Hematopoietic multipotent progenitor cell treated with erythropoietin and hydrocortisone succinate and interleukin-3 and kit ligand, for 4 days (in vitro differentiated cells): Measurements from ENCODE around the gene WIPI1.
"Not testable (repeated sequence)": the region's sequence is repeated elsewhere in the genome, so short reads cannot be mapped to it uniquely, and the experiment has no call there.

Source experiments
- DNase-seq: peaks from one replicate; pipeline ENCODE4 v3.0.0-alpha.2; 2015

WIPI1 gene

DNA sequence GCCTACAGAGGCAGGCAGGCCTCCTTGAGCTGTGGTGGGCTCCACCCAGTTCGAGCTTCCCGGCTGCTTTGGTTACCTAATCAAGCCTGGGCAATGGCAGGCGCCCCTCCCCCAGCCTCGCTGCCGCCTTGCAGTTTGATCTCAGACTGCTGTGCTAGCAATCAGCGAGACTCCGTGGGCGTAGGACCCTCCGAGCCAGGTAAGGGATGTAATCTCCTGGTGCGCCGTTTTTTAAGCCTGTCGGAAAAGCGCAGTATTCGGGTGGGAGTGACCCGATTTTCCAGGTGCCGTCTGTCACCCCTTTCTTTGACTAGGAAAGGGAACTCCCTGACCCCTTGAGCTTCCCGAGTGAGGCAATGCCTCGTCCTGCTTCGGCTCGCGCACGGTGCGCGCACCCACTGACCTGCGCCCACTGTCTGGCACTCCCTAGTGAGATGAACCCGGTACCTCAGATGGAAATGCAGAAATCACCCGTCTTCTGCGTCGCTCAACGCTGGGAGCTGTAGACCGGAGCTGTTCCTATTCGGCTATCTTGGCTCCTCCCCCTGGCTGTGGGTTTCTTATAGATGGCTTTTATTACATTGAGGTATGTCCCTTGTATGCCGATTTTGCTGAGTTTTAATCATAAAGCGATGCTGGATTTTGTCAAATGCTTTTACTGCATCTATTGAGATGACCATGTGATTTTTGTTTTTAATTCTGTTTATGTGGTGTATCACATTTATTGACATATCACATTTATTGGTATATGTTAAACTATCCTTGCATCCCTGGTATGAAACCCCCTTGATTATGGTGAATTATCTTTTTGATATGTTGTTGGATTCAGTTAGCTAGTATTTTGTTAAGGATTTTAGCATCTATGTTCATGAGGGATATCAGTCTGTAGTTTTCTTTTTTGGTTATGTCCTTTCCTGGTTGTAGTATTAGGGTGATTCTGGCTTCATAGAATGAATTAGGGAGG lies 43.4 kb downstream of the WIPI1 start:
- peak; percentile 82 for DNase-seq

DNA sequence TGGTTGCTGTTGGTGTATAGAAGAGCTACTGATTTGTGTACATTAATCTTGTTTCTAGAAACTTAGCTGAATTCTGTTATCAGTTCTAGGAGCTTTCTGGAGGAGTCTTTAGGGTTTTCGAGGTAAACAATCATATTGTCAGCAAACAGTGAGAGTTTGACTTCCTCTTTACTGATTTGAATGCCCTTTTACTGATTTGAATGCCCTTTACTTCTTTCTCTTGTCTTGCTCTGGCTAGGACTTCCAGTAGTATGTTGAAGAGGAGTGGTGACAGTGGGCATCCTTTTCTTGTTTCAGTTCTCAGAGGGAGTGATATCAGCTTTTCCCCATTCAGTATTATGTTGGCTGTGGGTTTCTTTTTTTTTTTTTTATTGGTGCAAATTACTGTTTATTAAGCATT lies 49.6 kb downstream of the WIPI1 start:
- DNase-seq = not testable (repeated sequence)

DNA sequence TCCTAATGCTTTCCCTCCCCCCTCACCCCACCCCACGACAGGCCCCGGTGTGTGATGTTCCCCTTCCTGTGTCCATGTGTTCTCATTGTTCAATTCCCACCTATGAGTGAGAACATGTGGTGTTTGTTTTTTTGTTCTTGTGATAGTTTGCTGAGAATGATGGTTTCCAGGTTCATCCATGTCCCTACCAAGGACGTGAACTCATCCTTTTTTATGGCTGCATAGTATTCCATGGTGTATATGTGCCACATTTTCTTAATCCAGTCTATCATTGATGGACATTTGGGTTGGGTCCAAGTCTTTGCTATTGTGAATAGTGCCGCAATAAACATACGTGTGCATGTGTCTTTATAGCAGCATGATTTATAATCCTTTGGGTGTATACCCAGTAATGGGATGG lies 53.5 kb downstream of the WIPI1 start:
- not testable (repeated sequence) for DNase-seq

DNA sequence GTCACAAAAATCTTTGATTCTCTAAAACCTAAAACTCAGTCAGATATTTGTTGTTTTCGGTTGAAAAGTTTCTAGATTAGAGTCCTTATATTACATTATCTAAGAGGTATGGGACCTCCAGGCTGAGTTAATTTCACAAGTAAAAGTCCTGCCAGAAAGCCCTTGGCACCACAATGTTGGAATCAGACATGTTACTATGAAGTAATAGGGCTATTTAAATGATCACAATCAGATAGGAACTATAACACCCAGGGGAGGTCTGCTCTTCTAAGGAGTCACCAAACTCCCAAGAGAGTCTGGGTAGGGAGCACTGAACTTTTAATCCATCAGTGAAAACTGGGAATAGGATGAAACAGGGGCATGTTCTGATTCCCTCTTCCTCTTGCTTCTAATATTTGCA lies 54.2 kb downstream of the WIPI1 start:
- no peak for DNase-seq

DNA sequence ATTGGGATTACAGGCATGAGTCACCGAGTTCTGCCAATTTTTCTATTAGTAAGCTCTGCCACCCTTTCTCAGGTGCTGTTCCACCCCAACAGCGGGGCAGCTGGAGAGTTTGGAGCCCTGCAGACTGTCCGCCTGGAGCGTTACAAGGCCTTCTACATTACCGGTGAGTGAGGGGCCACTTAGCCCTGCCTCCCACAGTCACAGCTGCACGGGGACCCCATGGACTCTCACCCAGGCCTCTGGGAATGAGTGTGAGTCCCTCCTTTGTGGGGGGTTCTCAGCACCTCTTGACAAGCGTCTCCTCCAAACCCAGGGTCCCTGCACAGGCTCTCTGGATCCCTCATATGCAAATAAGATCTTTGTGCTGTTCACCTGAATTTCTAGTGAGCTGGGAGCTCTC lies 56.0 kb downstream of the WIPI1 start:
- DNase-seq = no peak

DNA sequence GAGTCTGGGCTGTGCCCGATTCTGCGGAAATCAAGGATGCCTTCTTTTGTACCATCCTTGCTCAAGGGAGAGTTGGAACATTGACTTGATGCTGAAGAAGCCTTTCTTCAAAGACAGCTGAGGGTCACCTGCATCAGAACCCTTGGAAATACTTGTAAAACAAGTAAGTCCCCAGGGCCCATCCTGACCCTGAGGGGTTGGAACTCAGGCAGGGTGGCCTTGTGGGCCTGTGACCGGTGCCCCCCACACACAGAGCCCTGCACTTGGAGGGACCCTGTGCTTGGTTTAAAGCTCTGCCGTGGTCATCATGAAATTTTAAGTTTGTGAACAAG lies 56.9 kb downstream of the WIPI1 start:
- DNase-seq = no peak

DNA sequence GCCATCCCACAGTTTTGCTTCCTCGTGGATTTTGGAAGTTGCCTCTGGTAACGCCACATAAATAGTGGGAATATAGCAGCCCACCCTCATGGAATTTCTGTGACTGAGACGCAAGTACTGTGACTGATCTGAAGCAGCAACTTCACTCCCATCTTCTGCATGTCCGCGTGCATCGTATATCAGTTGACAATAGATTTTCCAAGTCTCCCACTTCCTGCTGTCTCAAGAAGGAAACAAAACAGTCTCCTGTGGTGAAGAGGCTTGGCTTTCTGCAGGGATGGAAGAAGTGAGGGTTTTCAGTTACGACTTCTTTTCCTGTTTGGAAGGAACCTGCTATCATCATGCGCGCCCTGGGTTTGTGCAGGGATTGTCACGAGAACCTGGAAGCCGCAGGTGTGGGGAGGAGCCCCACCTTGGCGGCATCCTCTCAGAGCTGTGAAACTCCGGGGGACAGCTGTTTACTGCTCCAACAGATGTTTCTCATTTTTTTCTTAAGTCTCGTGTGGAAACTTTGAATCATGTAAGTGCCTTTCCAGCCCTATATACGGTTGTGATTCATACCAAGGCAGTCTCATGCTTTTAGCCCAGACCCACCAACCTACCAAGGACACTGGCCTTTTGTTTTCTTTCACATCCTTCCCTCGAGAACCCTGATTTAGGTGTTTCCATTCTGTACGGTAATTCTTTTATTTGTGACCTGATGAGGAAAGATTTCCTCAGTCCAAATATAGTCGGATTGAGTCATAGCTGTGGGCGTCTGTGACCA lies 57.5 kb downstream of the WIPI1 start:
- DNase-seq = no peak

DNA sequence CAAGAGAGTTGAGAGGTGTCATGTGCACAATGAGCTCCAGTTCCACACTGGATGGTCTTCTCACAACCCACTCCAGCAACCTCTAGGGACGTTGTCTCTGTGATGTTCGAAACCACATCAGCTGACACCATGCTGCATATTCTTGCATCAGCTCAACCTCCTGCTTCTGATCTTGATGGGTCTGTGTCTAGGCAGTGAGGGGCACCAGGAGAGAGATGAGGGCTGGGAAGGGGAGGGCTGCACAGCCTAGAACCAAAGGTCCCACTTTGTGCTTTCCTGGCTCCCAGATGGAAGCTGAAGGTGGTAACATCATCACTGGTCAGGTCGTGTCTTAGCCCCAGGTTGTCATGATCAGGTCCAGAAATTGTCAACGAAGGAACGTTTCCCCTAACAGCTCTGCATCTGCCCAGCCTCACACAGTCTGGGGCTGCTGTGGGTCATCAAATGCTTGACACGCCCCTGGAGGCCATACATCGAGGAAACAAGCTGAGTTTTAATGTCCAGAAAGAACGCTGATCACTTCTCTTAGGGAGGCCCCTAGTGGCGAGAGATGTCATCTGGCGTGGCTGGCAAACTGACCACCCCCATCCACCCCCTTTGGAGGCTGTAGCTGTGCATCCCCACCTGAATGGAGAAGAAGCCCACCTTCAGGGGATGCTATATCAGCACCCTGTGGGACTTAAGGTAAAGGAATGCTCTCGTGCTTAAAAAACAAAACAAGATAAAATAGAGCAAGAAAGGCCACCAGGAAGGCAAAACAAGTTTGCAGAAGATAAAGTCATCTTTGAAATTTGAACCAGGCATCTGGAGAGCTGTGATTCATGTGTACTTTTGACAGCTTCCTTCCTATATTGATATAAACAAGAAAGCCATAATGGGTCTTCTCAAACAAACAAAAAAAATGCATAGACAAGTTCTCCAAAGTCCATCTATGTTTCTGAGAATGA lies 58.3 kb downstream of the WIPI1 start:
- DNase-seq = peak; percentile 80

DNA sequence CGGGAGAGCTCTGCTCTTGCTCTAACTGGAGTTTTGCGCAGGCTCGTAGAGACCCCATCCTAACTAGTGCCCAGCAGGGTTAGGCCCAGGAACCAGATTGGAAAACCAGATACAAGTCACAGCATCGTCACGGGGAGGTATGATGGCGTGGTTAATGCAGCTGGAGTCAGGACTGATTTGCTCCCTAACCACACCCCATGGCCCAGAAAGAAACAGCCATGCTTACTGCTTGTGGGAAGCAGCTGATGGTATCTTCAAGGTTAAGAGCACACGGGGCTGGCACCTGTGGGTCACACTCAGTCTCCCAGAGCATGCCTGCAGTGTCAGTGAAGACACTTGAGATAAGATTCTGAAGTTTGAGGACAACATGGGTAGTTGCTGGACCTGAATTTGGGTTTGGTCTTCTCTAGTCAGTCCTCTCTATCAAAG lies 60.2 kb downstream of the WIPI1 start:
- no peak for DNase-seq

DNA sequence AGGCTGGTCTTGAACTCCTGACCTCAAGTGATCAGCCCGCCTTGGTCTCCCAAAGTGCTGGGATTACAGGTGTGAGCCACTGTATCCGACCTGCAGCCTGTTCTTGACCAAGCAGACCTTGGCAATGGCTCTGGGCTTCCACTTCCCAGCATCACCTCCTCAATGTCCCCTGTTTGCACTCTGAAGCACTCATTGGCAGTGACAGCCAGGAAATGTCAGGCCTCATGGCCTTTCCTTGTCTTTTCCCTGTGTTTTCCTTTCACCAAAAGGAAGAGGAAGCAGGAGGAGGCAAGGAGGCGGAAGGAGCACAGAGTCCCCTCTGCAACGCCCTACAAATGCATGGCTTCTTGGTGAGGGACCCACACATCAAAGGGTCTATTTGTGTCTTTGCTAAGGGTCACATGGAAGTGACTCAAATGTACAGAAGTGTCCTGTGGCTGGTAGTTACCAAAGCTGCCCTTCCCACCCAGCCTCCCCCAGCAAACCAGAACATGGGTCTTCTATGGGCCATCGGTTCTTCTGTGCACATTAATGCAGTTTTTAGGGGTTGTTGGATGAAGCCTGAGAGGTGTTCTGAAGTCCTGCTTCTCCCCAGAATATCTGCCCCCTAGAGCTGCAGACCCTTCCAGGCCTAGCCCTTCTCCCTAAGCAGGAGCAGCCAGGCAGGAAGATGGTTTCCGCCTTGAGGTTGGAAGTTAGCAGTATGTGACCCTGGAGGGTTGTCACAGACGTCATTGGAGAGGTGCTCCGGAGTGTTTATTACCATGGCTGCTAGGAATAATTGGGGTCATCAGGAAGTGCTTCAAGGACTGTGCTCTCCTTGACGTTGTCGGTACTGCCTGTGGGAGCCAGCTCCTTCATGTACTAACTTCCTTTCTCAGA lies 60.8 kb downstream of the WIPI1 start:
- no peak for DNase-seq

DNA sequence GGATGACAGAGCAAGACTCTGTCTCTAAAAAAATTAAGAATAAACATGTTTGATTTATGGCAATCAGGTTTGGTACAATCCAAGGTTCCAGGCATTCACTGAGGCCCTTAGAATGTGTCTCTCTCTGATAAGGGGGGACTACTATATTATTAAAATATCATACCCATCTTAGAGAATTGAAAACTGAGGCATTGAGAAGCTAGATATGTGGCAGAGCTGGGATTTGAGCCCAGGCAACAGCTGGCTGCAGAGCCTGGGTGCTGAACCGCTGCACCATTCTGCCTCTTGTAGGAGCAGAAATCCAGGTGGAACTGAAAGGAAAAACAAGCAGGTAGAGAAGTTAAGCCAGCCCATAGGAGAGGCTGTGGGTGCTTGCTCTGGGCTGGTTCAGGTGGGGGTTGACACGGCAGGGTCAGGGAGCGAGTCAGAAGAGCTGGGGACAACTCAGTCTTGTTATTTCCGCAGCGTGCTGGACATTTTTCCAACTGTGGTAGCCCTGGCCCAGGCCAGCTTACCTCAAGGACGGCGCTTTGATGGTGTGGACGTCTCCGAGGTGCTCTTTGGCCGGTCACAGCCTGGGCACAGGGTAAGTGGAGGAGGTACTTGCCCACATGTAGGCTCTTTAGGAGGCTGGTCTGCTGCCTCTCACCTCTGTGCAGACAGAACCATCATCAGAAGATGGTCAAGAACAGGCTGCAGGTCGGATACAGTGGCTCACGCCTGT lies 62.5 kb downstream of the WIPI1 start:
- no peak for DNase-seq

DNA sequence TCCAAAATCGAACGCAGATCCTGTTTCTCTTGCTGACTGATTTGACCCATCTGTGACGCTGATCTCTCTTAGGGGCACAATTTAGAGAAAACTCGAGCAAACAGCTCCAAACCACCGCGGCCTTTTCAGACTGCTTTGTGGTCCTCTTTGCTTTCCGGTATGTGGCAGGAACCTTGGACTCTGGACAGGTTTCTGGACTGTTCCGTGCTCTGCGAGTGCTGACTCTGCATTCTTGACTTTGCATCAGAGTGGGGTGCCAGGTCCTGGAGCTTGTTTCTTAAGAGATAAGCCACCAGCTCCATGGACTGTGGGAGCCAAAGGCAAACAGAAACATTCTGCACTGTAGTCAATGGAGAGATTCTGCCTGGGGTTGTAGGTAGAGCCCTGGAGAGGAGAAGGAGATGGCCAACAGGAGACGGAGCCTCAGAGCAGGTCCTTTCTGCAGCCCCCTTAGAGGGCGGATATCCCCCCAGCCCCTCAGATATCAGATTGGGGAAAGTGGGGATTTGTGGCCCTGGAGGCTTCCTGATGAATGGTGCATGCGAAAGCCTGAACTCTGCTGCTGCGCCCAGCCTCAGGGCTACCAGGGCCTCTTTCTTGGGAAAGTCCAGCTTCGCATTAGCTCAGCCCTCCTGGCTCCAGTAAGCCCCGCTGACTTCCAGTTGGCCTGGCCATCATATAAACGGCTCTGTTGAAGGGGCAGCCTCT lies 65.6 kb downstream of the WIPI1 start:
- no peak for DNase-seq

DNA sequence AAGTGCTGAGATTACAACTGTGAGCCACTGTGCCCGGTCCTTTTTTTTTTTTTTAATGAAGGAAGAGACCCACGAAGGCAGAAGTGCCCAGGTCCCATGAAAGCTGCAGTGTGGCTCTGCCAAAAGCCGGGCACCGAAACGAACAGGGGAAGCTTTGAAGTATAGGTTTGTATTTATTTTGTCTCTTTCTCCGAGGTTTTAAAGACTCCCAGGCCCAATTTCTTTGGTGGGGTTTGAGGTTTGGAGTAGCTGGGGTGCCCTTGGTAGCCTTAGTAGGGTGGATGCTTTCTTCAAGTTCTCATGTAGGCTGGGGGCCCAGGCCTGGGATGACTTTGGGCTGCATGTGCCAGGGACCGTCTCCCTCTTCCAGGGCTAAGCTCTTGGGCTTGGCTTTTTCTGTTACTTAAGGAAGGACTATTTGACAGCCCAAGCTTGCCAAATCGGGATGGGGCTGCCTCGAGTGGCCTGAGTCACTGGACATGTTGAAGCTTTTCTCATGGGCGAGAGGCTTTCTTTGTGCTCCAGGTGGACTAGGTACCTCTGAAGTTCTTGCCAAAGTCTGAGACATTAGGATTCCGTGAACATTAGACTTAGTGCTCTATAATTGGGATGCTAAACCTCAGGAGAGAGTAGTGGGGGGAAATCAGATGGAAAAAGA lies 66.3 kb downstream of the WIPI1 start:
- no peak for DNase-seq

DNA sequence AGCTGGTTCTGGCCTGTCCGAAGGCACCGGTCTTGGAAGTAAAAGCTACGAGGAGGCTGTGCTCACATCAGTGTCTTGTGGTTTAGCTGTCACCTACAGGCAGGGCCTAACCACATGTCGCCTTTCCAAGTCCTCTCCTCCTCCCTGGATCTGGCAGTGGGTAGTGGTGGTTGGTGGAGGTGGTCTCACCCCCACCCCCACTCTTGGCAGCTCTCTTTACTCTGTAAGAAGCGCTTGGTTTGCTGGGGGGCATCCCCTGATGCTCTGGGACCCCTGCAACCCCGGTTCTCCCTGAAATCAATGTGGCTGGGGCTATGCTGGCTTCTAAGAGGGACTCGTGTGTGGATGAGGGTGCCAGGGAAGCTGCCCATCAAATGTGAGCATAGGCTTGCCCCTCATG lies 68.3 kb downstream of the WIPI1 start:
- DNase-seq = no peak

DNA sequence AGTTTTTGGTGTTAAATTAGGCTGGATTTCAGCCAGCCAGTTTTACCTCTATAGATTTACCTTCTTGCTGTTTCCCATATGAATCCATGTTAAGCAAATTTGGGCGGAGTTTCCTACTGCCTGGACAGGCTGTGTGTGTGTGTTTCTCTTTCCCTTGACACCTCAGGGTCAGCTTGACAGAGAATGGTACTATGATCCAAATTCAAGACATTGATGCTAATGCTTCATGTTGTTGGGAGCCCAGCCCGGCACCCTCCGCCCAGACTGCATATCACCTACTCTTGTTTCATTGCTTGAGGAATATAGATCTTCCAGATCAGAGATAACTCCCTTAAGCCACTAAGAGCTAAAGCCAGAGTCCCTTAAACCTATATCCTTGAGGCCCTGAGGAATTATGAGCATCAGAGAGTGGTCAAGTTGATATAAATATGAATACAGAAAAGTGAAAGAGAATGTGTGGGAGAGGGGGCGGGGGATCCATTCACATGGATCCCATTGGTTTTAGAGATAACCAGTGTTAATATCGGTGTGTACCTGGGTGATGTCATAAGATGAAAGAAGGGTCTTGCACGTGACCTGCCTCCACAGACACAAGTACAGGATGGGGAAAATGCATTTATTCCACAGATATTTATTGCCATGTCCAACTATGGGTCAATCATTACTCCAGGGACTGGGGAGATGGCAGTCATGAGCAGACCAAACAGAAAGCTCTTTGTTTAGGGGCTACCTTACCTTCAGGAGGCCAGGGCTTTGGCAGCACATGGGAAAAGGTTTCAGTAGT lies 69.7 kb downstream of the WIPI1 start:
- DNase-seq = no peak

DNA sequence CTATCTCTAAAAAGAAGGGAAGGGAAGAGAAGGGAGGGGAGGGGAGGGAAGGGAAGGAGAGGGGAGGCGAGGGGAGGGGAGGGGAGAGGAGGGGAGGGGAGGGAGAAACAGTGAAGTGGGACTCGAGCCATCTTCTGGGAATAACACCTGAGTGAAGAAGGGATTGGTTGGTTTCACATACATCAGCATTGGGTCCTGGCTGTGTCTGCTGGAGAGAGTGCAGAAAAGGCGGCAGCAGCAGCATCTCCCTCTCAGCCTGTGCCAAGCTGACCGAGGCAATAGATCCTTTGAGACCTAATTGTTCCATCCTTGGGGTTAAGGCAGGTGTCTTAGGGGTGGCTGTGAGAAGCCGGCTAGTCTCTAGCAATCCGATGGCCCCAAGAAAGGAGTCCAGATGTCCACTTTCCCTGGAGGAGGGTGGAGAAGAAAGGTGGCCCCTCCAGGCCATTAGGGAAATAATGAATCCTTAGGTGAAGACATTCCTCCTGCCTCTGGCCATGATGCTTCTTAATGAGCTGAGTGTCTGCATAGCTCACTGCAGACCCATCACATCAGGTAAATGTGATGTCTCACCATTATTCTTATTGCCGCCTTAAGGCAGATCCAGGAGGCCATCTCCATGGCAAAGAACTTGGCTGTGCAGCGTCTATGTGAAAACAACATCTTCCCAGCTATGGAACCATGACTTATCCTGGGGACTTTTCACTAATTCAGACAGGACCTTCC lies 71.6 kb downstream of the WIPI1 start:
- DNase-seq = no peak

DNA sequence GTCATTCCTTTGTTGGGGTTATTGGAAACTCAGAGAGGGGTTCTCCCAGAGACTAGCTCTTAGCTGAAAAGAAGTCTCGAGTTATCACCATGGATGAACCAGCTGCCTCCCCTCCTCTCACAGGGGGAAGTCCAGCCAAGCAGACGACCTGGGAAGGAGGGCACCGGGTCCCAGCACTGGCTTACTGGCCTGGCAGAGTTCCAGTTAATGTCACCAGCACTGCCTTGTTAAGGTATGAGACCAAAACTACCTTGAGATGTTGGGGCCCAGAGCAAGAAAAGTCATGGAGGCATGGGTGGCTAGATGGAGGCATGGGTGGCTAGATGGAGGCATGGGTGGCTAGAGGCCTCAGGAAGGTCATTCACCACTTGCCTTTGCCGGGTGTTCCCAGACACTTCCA lies 72.4 kb downstream of the WIPI1 start:
- no peak for DNase-seq

DNA sequence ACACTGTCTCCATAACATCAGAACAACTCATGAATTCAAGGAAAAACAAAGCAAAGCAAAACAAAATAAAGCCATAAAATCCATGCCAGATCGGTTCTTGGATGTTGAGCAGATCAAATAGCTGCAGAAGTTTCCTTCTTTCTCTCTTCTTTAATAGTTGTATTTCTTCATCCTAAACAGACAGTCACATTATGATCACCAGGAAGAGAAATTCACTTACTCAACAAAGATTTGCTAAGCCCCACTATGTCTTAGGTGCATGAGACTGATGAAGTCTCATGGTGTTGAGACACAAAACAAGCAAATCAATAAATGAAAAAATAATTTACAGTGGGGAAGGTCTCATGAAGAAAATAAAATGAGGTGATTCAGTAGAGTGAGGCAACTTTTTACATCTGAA lies 72.8 kb downstream of the WIPI1 start:
- DNase-seq = no peak
